GM12878 (cell line): Measurements from ENCODE around the gene DOK7. TPM values are rescaled to one million over a fixed set of nuclear protein-coding genes. Genes with fewer than 3 reads are reported as not detected.

Experiments used
- BHLHE40 ChIP-seq, 2 experiments: fragments of 450-650 bp in 1 of 2; IDR thresholded peaks; 2 replicates each; pipeline ENCODE4 v1.6.1; 2011 to 2017; ENCODE audit warnings: low read depth in 2 of 2, borderline replicate concordance in 1 of 2, improper control_type of control experiment in 1 of 2, low read length in 1 of 2, mild to moderate bottlenecking in 1 of 2
- NBN ChIP-seq: fragments of 450-650 bp; IDR thresholded peaks from 2 replicates; pipeline ENCODE4 v1.6.1; 2016
- PBX3 ChIP-seq: IDR thresholded peaks from 2 replicates; pipeline ENCODE4 v1.6.1; 2011; ENCODE audit warnings: mild to moderate bottlenecking, low read depth, low read length, moderate library complexity; ENCODE audit not compliant: insufficient replicate concordance
- RAD21 ChIP-seq: IDR thresholded peaks from 2 replicates; pipeline ENCODE4 v1.6.1; 2011; ENCODE audit warnings: mild to moderate bottlenecking, low read depth, low read length, moderate library complexity; ENCODE audit not compliant: insufficient read depth
- RB1 ChIP-seq: fragments of 450-650 bp; formaldehyde crosslinking; IDR thresholded peaks from 2 replicates; pipeline ENCODE4 v1.6.1; 2017; ENCODE audit warnings: mild to moderate bottlenecking, borderline replicate concordance
- RELA ChIP-seq: fragments of 450-650 bp; IDR thresholded peaks from 2 replicates; pipeline ENCODE4 v1.8.0; 2014; ENCODE audit warnings: borderline replicate concordance; ENCODE audit not compliant: partially characterized antibody
- SMARCA5 ChIP-seq: fragments of 450-650 bp; IDR thresholded peaks from 2 replicates; pipeline ENCODE4 v1.6.1; 2017; ENCODE audit warnings: mild to moderate bottlenecking
- TCF3 ChIP-seq: IDR thresholded peaks from 2 replicates; pipeline ENCODE4 v1.6.1; 2012; ENCODE audit warnings: low read depth, mild to moderate bottlenecking, low read length, borderline replicate concordance; ENCODE audit not compliant: insufficient read depth
- ZNF592 ChIP-seq: fragments of 450-650 bp; IDR thresholded peaks from 2 replicates; pipeline ENCODE4 v1.6.1; 2017; ENCODE audit warnings: mild to moderate bottlenecking, moderate library complexity
- polyA plus RNA-seq, 11 experiments: library from polyadenylated mRNA; depleted of rRNA in 4 of 11; unstranded in 6 of 11; stranded (reverse) in 5 of 11; fragments of >200 nt; fragmentation: Nextera tagmentation in 4 of 11; fragmentation: Illumina TruSeq in 1 of 11; extraction: Ambion mirVana in 4 of 11; extraction: Trizol in 1 of 11; gene quantifications; 1 replicate in 1 of 11; 2 replicates in 10 of 11; pipeline versions ENCODE4 v1.2.1 to v1.2.3, GENCODE V29; 2011 to 2016; ENCODE audit warnings: inconsistent platforms in 2 of 11, missing spikeins in 2 of 11, low read depth in 1 of 11
- total RNA-seq, 4 experiments: library from RNA; depleted of rRNA in 3 of 4; stranded (reverse); fragments of >200 nt in 3 of 4; fragmentation: Illumina TruSeq in 1 of 4; extraction: Trizol in 1 of 4; gene quantifications; 2 replicates each; pipeline versions ENCODE4 v1.2.1 to v1.2.3, GENCODE V29; 2013 to 2021

Gene DOK7
- total and polyA plus RNA-seq, 10 of the 15 experiments (the other 5 are each of a cell fraction or from before 2014, with no cell fraction given) = 0.04 to 0.46 (median 0.18) TPM; not detected in 4

- peak; percentile 41; the same call in 1 of the 2 replicates for TF ChIP-seq ZNF592
- 0 out of 2 replicates have a peak, but pooled peaks have one; percentile 28 for TF ChIP-seq NBN
- TF ChIP-seq BHLHE40 (IDR thresholded peaks at IDR 0.05; ENCODE audit: borderline replicate concordance in 1 of 2, low read depth in 2 of 2, low read length in 1 of 2) = peak in 1 of 2 experiments; percentile 39; a peak in 2 of 4 replicates
- TF ChIP-seq RB1 = 0 out of 2 replicates have a peak, but pooled peaks have one; percentile 21
- 0 out of 2 replicates have a peak, but pooled peaks have one; percentile 43 for TF ChIP-seq TCF3
- 0 out of 2 replicates have a peak, but pooled peaks have one; percentile 47 for TF ChIP-seq SMARCA5
- peak; percentile 90 for TF ChIP-seq RAD21
- TF ChIP-seq RELA = peak; percentile 14
- no peak for TF ChIP-seq PBX3
Observed at GRCh38 chr4:3442959-3443749, 20.0 kb upstream of the DOK7 start (continued).
